Uterus (tissue), 4 donors: ENCODE results near the gene FILIP1. TPM values are rescaled to one million over a fixed set of nuclear protein-coding genes. Genes with fewer than 3 reads are reported as not detected.

Experiments
- DNase-seq, 2 donors: peaks; one replicate each; pipeline ENCODE4 v3.0.0-alpha.2; 2019 to 2020
- H3K27ac ChIP-seq, 2 donors: fragments of 200-600 bp; sonication (generic); 1 replicate in 1 of 2; 2 replicates in 1 of 2; pipeline ENCODE4 v1.5.1; 2016 to 2018
- H3K27me3 ChIP-seq, 2 donors: fragments of 200-600 bp; sonication (generic); one replicate each; pipeline ENCODE4 v1.5.1; 2018 to 2019; ENCODE audit warnings: control low read depth in 1 of 2
- H3K36me3 ChIP-seq, 2 donors: fragments of 200-600 bp; sonication (generic); one replicate each; pipeline ENCODE4 v1.5.1; 2019; ENCODE audit warnings: control low read depth in 1 of 2
- H3K4me1 ChIP-seq, 2 donors: fragments of 200-600 bp; sonication (generic); one replicate each; pipeline ENCODE4 v1.5.1; 2018 to 2019; ENCODE audit warnings: control low read depth in 1 of 2
- H3K4me3 ChIP-seq, 2 donors: fragments of 200-600 bp; sonication (generic); 1 replicate in 1 of 2; 2 replicates in 1 of 2; pipeline ENCODE4 v1.5.1; 2018 to 2019; ENCODE audit warnings: mild to moderate bottlenecking in 1 of 2
- H3K9me3 ChIP-seq, 2 donors: fragments of 200-600 bp; sonication (generic); one replicate each; pipeline ENCODE4 v1.5.1; 2019; ENCODE audit warnings: control low read depth in 1 of 2
- CTCF ChIP-seq, 4 experiments: fragments of 200-600 bp in 2 of 4; fragments of 450-650 bp in 2 of 4; sonication (generic) in 2 of 4; IDR thresholded peaks; one replicate each; pipeline ENCODE4 v1.5.1; 2016 to 2019; ENCODE audit warnings: antibody characterized with exemption in 4 of 4, mild to moderate bottlenecking in 2 of 4, moderate library complexity in 1 of 4
- POLR2A ChIP-seq, 2 donors: fragments of 450-650 bp; IDR thresholded peaks; one replicate each; pipeline ENCODE4 v1.6.1; 2016; ENCODE audit warnings: antibody characterized with exemption in 2 of 2, mild to moderate bottlenecking in 1 of 2, moderate library complexity in 1 of 2
- intact Hi-C: fragments of 100-400 bp; cut with DNase I; formaldehyde crosslinking; loops from one replicate; pipeline ENCODE4 v1.15.1; 2023; ENCODE audit warnings: low total_unique reads
- total RNA-seq, 4 donors: library from RNA; depleted of rRNA in 3 of 4; stranded (reverse); fragments of >200 nt in 3 of 4; gene quantifications; one replicate each; pipeline versions ENCODE4 v1.1.0 to v1.2.4, GENCODE V29; 2014 to 2023
- donor health status: DM: yes; HTN: yes; CAD: no.

Gene FILIP1
- total RNA-seq, 4 donors from 2014 or later: 4.7 to 23.1 (median 12.5) TPM

- Histone ChIP-seq H3K4me3 (no peak overlapping the region), H3K9me3 (no peaks in the 10 kb centered on the region), H3K27ac (no peak overlapping the region), H3K4me1 (no peaks in the 10 kb centered on the region), H3K36me3 (no peaks in the 10 kb centered on the region), H3K27me3 (no peaks in the 10 kb centered on the region)
- DNase-seq: no peak
- TF ChIP-seq CTCF (IDR thresholded peaks at IDR 0.05) (no peak), POLR2A (IDR thresholded peaks at IDR 0.05) (no peak)
- intact Hi-C loops: no loop called here
Measured at GRCh38 chr6:75331151-75331550, 162.4 kb downstream of the FILIP1 start.

GRCh38 chr6:75329703-75330102 is 163.9 kb downstream of the FILIP1 start:
- Histone ChIP-seq H3K4me1 (no peaks in the 10 kb centered on the region), H3K36me3 (no peaks in the 10 kb centered on the region), H3K4me3 (no peak overlapping the region), H3K27ac (no peak overlapping the region), H3K9me3 (no peaks in the 10 kb centered on the region), H3K27me3 (no peaks in the 10 kb centered on the region)
- intact Hi-C loops: no loop called here
- no peak for DNase-seq
- TF ChIP-seq POLR2A (IDR thresholded peaks at IDR 0.05): no peak
- TF ChIP-seq CTCF (IDR thresholded peaks at IDR 0.05): no peak

- H3K36me3 ChIP-seq: no peaks in the 10 kb centered on the region
- H3K4me3 ChIP-seq: no peak overlapping the region
- H3K27me3 ChIP-seq: no peaks in the 10 kb centered on the region
- no peaks in the 10 kb centered on the region for H3K9me3 ChIP-seq
- H3K27ac ChIP-seq: no peak overlapping the region
- intact Hi-C loops: no loop called here
- H3K4me1 ChIP-seq: no peaks in the 10 kb centered on the region
- no peak for DNase-seq
- TF ChIP-seq POLR2A (IDR thresholded peaks at IDR 0.05) (no peak), CTCF (IDR thresholded peaks at IDR 0.05) (no peak)
Measured at GRCh38 chr6:75327807-75328206, 165.8 kb downstream of the FILIP1 start.

GRCh38 chr6:75326557-75327258 is 166.9 kb downstream of the FILIP1 start:
- TF ChIP-seq POLR2A (IDR thresholded peaks at IDR 0.05) (no peak), CTCF (IDR thresholded peaks at IDR 0.05) (no peak)
- H3K4me3 ChIP-seq: no peak overlapping the region
- H3K27me3 ChIP-seq: no peaks in the 10 kb centered on the region
- DNase-seq: no peak
- intact Hi-C loops: no loop called here
- H3K27ac ChIP-seq: no peak overlapping the region
- H3K36me3 ChIP-seq: no peaks in the 10 kb centered on the region
- H3K4me1 ChIP-seq: no peaks in the 10 kb centered on the region
- H3K9me3 ChIP-seq: no peaks in the 10 kb centered on the region

- intact Hi-C loops: no loop called here
- no peak for TF ChIP-seq POLR2A (IDR thresholded peaks at IDR 0.05)
- DNase-seq: no peak
Measured at GRCh38 chr6:75318900-75319299, 174.7 kb downstream of the FILIP1 start.

More at GRCh38 chr6:75318900-75319299, 174.7 kb downstream of the FILIP1 start:
- no peak overlapping the region for H3K27ac ChIP-seq
- H3K36me3 ChIP-seq: no peaks in the 10 kb centered on the region
- no peaks in the 10 kb centered on the region for H3K9me3 ChIP-seq
- H3K27me3 ChIP-seq: no peaks in the 10 kb centered on the region
- H3K4me3 ChIP-seq: no peak overlapping the region
- H3K4me1 ChIP-seq: no peaks in the 10 kb centered on the region
